Uterus (tissue), 4 donors: Measurements from ENCODE around the gene PRPS2. TPM values are rescaled to one million over a fixed set of nuclear protein-coding genes. Genes with fewer than 3 reads are reported as not detected.

ENCODE experiments used
- DNase-seq, 2 donors: peaks; one replicate each; pipeline ENCODE4 v3.0.0-alpha.2; 2019 to 2020
- H3K27ac ChIP-seq, 2 donors: fragments of 200-600 bp; sonication (generic); 1 replicate in 1 of 2; 2 replicates in 1 of 2; pipeline ENCODE4 v1.5.1; 2016 to 2018
- H3K27me3 ChIP-seq, 2 donors: fragments of 200-600 bp; sonication (generic); one replicate each; pipeline ENCODE4 v1.5.1; 2018 to 2019; ENCODE audit warnings: control low read depth in 1 of 2
- H3K36me3 ChIP-seq, 2 donors: fragments of 200-600 bp; sonication (generic); one replicate each; pipeline ENCODE4 v1.5.1; 2019; ENCODE audit warnings: control low read depth in 1 of 2
- H3K4me1 ChIP-seq, 2 donors: fragments of 200-600 bp; sonication (generic); one replicate each; pipeline ENCODE4 v1.5.1; 2018 to 2019; ENCODE audit warnings: control low read depth in 1 of 2
- H3K4me3 ChIP-seq, 2 donors: fragments of 200-600 bp; sonication (generic); 1 replicate in 1 of 2; 2 replicates in 1 of 2; pipeline ENCODE4 v1.5.1; 2018 to 2019; ENCODE audit warnings: mild to moderate bottlenecking in 1 of 2
- H3K9me3 ChIP-seq, 2 donors: fragments of 200-600 bp; sonication (generic); one replicate each; pipeline ENCODE4 v1.5.1; 2019; ENCODE audit warnings: control low read depth in 1 of 2
- CTCF ChIP-seq, 4 experiments: fragments of 200-600 bp in 2 of 4; fragments of 450-650 bp in 2 of 4; sonication (generic) in 2 of 4; IDR thresholded peaks; one replicate each; pipeline ENCODE4 v1.5.1; 2016 to 2019; ENCODE audit warnings: antibody characterized with exemption in 4 of 4, mild to moderate bottlenecking in 2 of 4, moderate library complexity in 1 of 4
- POLR2A ChIP-seq, 2 donors: fragments of 450-650 bp; IDR thresholded peaks; one replicate each; pipeline ENCODE4 v1.6.1; 2016; ENCODE audit warnings: antibody characterized with exemption in 2 of 2, mild to moderate bottlenecking in 1 of 2, moderate library complexity in 1 of 2
- intact Hi-C: fragments of 100-400 bp; cut with DNase I; formaldehyde crosslinking; loops from one replicate; pipeline ENCODE4 v1.15.1; 2023; ENCODE audit warnings: low total_unique reads
- total RNA-seq, 4 donors: library from RNA; depleted of rRNA in 3 of 4; stranded (reverse); fragments of >200 nt in 3 of 4; gene quantifications; one replicate each; pipeline versions ENCODE4 v1.1.0 to v1.2.4, GENCODE V29; 2014 to 2023
- donor health status: DM: yes; HTN: yes; CAD: no.

The PRPS2 gene
- total RNA-seq, 4 donors from 2014 or later = 12.8 to 67.9 (median 32.4) TPM

DNA sequence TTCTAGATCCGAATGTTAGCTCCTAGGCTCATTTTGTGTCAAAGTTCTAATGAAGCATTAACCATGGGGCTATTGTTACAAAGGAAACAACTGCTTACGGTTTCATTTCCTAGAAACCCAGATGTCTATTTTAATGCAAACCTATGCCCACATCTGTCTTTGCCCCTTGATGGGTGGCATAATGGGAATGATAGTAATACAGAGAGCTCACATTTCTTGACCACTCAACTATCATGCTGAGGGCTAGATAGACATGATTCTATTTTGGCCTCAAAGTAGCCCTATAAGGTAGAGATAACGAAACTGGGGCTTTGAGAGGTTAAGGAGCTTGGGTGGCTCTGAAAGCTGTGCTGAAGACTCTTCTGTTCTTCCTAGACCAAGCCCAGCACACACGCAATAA, 77.5 kb downstream of the PRPS2 start:
- H3K4me3 ChIP-seq = no peak overlapping the region
- no peak for DNase-seq
- no peaks in the 10 kb centered on the region for H3K36me3 ChIP-seq
- intact Hi-C loops = no loop called here
- no peak for TF ChIP-seq CTCF (IDR thresholded peaks at IDR 0.05)
- H3K27ac ChIP-seq = no peak overlapping the region
- no peaks in the 10 kb centered on the region for H3K4me1 ChIP-seq
- H3K9me3 ChIP-seq = no peaks in the 10 kb centered on the region
- H3K27me3 ChIP-seq = no peaks in the 10 kb centered on the region

- no peak overlapping the region for H3K4me3 ChIP-seq
- no peaks in the 10 kb centered on the region for H3K36me3 ChIP-seq
- H3K27me3 ChIP-seq = no peaks in the 10 kb centered on the region
- TF ChIP-seq CTCF (IDR thresholded peaks at IDR 0.05) (no peak), POLR2A (IDR thresholded peaks at IDR 0.05) (no peak)
- H3K4me1 ChIP-seq = no peaks in the 10 kb centered on the region
- intact Hi-C loops = no loop called here
- DNase-seq = no peak
- H3K9me3 ChIP-seq = no peaks in the 10 kb centered on the region
- H3K27ac ChIP-seq = no peak overlapping the region
These were observed 80.0 kb downstream of the PRPS2 start for GRCh38 chrX:12871257-12871656.

DNA sequence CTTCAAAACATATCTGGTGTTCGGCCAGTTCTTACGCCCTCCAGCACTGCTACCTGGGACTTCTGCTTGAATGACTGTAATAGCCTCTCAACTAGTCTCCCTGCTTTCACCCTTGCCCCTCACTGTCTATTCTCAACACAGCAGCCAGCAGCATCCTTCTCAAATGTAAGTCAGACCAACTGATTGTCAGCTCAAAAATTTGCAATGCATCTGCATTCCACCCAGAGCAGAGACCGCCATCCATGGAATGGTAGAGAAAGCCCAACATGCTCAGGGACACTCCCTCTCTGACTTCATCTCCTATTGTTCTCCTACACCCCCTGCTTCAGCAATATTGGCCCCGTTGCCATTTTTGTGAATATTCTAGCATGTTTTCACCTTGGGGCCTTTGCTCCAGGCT, 81.5 kb downstream of the PRPS2 start:
- Histone ChIP-seq H3K27ac (no peak overlapping the region), H3K9me3 (no peaks in the 10 kb centered on the region), H3K4me1 (no peaks in the 10 kb centered on the region), H3K36me3 (no peaks in the 10 kb centered on the region), H3K4me3 (no peak overlapping the region), H3K27me3 (no peaks in the 10 kb centered on the region)
- no peak for DNase-seq
- intact Hi-C loops = no loop called here
- TF ChIP-seq CTCF (IDR thresholded peaks at IDR 0.05) (no peak), POLR2A (IDR thresholded peaks at IDR 0.05) (no peak)

Other genes starting within 250 kb of the PRPS2 start
- gene TLR7, start 75.7 kb downstream of the PRPS2 start, total RNA-seq = 1 to 10 TPM in 1 of 4 donors, under 1 TPM in 2, not detected in 1; 0.29 to 2.2 (median 0.40) TPM
- gene TLR8, start 115.2 kb downstream of the PRPS2 start, total RNA-seq = under 1 TPM in 3 of 4 donors, not detected in 1; 0.29 to 0.55 (median 0.55) TPM
- gene TMSB4X, start 183.7 kb downstream of the PRPS2 start, total RNA-seq = 1,000 to 10,000 TPM; 2,867 to 6,849 (median 3,091) TPM